C4-2B (cell line): ENCODE data around the gene NAB1.
"Not testable (repeated sequence)": the region's sequence is repeated elsewhere in the genome, so short reads cannot be mapped to it uniquely, and the experiment has no call there.

Experiments
- H3K27ac ChIP-seq: fragments of 450-650 bp; 2 replicates; pipeline ENCODE4 v1.5.1; 2017
- ZFX ChIP-seq: fragments of 450-650 bp; IDR thresholded peaks from 2 replicates; pipeline ENCODE4 v1.6.1; 2017
- TF ChIP-seq, protein P1 (sequence below): fragments of 450-650 bp; conservative IDR thresholded peaks from 2 replicates; pipeline ENCODE4 v1.5.1; 2017; ENCODE audit warnings: mild to moderate bottlenecking

The NAB1 gene

DNA sequence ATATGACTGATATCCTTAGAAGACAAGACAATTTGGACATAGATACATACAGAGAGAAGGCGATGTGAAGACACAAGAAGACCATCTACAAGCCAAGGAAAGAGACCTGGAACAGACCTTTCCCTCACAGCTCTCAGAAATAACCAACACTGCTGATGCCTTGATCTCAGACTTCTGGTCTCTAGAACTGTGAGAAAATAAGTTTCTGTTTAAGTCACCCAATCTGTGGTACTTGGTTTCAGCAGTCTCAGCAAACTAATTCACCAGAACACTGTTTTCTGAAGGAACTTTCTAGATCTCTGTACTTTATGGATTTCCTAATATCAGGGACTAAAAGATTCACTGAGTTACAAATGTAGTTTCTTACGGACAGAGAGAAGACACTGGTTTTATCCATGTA is 58.8 kb downstream of the NAB1 start:
- TF ChIP-seq, protein P1, sequence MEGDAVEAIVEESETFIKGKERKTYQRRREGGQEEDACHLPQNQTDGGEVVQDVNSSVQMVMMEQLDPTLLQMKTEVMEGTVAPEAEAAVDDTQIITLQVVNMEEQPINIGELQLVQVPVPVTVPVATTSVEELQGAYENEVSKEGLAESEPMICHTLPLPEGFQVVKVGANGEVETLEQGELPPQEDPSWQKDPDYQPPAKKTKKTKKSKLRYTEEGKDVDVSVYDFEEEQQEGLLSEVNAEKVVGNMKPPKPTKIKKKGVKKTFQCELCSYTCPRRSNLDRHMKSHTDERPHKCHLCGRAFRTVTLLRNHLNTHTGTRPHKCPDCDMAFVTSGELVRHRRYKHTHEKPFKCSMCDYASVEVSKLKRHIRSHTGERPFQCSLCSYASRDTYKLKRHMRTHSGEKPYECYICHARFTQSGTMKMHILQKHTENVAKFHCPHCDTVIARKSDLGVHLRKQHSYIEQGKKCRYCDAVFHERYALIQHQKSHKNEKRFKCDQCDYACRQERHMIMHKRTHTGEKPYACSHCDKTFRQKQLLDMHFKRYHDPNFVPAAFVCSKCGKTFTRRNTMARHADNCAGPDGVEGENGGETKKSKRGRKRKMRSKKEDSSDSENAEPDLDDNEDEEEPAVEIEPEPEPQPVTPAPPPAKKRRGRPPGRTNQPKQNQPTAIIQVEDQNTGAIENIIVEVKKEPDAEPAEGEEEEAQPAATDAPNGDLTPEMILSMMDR = no peak
- TF ChIP-seq ZFX = no peak

DNA sequence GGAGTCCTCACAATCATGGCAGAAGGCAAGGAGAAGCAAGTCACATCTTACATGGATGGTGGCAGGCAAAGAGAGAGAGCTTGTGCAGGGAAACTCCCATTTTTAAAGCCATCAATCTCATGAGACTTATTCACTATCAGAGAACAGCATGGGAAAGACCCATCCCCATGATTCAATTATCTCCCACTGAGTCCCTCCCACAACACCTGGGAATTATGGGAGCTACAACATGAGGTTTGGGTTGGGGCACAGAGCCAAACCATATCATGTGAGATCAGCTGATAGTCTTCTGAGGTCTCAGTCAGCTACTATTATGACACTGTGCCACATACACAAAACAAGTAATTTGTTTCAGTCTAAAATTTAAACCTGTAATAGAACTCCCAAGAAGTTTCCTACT is 59.8 kb downstream of the NAB1 start:
- not testable (repeated sequence) for H3K27ac ChIP-seq

More for the DNA sequence above, 58.8 kb downstream of the NAB1 start:
- H3K27ac ChIP-seq = no peak overlapping the region

DNA sequence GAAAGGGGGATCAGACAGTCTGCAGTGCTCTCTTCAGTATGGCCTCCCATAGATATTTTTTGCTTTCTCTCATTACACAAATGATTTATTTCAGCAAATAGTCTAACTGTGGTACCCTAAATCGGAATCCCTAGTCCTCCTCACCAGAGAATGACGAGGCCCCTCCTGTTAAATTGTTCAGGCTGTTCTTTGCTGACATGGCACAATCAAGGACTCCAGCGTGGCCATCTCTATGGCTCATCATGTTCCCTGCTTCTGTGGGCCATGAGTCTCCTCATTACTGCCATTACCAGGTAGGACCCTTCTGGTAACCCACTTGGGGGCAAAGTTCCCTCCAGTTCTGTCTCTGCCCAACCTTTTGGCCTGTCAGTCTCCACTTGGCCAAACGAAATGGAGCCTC is 62.2 kb downstream of the NAB1 start:
- no peak overlapping the region for H3K27ac ChIP-seq
- TF ChIP-seq, protein P1 = no peak
- TF ChIP-seq ZFX = no peak

DNA sequence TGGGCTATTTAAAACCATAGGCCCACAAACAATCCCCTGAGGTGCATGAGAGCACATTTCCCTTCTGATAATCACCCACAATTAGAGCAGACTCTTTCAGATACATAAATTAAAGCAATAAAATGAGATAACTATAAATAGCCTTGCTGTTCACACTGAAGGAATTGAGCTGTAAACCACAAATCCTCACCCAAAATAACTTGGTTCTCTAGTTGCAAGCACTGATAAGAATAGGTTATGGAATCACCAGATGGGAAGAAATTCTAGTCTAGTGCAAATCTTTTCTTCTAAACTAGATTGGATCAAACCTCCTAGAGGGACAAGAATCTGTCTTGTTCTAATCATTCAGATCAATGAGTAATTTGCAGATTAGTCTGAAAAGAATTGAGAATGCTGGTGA is 64.6 kb downstream of the NAB1 start:
- no peak overlapping the region for H3K27ac ChIP-seq
- TF ChIP-seq ZFX = no peak

DNA sequence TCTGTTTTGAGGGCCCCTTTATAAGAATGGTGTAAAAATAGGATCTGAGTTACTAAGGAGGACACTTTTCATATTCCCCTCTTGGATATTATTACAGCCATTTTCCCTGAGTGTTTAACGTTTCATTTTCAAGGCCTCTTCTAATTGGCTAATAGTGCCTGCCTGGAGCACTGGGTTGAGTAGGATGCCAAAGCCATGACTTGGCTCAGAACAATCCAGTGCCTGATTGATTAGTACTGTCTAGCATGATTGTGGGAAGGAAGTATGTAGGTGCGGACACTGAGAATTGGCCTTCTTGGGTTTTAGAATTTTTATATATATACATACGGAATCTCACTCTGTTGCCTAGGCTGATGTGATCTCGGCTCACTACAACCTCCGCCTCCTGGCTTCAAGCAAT is 66.1 kb downstream of the NAB1 start:
- H3K27ac ChIP-seq = no peak overlapping the region
- no peak for TF ChIP-seq ZFX
- TF ChIP-seq, protein P1 = no peak

DNA sequence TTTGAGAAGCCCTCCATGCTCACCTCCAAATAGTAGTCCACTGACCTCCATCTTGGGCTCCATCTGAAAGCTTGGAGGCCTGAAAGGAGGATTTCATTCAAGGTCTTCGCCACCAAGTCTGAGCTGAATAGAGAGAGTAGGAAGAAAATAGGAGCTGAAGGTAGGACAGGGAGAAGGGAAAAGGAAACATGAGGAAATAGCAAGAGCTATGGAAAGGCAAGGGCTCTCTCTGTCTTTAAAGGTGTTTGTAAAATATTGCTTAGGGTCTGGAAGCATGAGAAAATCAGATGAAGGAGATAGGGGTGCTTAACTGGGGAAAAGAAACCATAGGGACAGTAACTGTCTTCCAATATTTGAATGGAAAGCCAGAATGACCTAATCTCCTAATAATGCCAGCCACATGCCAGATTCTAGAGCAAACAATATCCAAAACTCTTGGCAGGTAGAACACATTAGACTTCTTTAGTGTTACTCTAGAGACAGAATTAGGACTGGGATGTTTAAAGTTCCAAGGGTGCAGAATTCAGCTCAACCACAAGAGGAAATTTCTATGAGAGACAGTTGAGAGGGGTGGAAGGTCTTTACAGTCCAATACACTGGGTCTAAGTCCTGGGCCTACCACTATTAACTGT is 67.4 kb downstream of the NAB1 start:
- TF ChIP-seq ZFX = no peak
- TF ChIP-seq, protein P1 = no peak

DNA sequence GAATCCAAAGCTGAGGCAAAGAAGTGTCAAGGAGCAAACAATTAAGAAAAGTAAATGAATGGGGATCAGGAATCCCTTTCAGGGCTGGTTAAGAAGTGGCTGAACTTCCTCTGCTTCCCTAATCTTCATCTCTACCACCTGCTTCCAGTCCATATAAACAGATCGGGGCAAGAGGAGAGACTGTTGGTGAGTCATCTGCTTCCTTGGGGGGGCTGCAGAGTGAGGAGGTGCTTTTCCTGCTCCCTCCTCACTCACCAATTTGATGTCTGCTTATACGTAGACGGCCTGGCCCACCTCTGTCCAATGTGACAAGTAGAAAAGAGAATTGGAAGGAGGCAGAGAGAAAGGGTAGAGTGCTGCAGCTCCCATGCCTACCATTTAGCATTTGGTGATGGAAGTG is 68.4 kb downstream of the NAB1 start:
- no peak for TF ChIP-seq ZFX
- TF ChIP-seq, protein P1 = no peak
- no peak overlapping the region for H3K27ac ChIP-seq

More for the DNA sequence above, 67.4 kb downstream of the NAB1 start:
- H3K27ac ChIP-seq = no peak overlapping the region

DNA sequence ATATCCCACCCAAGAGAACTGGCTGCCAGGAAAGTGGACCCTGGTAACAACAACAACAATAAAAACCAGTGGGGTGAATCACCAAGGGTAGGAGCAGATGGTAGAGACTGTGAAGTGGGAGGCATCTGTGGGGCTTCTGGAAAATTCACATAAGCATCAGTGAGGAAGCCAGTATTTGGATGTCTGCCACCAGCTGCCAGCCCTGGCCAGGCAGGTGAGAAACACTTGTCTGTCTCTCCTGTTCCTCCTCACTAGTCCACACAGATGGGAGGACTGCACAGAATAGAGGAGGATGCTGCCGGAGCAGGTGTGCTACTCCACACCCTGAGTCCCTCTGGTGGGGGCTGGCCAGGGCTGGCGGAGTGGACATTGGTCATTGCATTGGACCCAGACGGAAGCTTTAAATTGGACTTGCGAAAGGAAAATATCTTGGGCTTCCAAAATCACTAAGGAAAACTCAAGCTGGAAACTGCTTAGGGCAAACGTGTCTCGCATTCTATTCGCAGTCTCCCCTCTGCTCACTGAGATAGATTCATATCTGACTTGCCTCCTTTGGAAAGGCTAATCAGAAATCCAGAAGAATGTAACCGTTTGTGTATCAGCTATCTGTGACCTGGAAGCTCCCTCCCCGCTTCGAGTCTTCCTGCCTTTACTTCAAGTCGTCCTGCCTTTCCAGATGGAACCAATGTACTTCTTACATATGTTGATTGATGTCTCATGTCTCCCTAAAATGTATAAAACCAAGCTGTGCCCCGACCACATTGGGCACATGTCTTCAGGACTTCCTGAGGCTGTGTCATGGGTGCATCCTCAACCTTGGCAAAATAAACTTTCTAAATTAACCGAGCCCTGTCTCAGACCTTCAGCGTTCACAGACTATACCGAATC is 69.1 kb downstream of the NAB1 start:
- TF ChIP-seq, protein P1 = no peak
- TF ChIP-seq ZFX = no peak
- no peak overlapping the region for H3K27ac ChIP-seq
